Left renal pelvis (tissue), 4 donors: ENCODE results near the gene RIN1. TPM values are rescaled to one million over a fixed set of nuclear protein-coding genes. Genes with fewer than 3 reads are reported as not detected.

Experiments used
- DNase-seq, 4 donors: peaks; one replicate each; pipeline ENCODE4 v3.0.0-alpha.2; 2013; ENCODE audit warnings: low read depth in 4 of 4, low spot score in 3 of 4
- polyA plus RNA-seq, 4 donors: library from polyadenylated mRNA; unstranded; fragments of 120-200 nt; gene quantifications; one replicate each; pipeline ENCODE4 v1.2.1, GENCODE V29; 2013; ENCODE audit not compliant: insufficient read length in 4 of 4

Gene RIN1
- polyA plus RNA-seq, 4 donors, result 1.7 to 3.7 (median 2.5) TPM

DNA sequence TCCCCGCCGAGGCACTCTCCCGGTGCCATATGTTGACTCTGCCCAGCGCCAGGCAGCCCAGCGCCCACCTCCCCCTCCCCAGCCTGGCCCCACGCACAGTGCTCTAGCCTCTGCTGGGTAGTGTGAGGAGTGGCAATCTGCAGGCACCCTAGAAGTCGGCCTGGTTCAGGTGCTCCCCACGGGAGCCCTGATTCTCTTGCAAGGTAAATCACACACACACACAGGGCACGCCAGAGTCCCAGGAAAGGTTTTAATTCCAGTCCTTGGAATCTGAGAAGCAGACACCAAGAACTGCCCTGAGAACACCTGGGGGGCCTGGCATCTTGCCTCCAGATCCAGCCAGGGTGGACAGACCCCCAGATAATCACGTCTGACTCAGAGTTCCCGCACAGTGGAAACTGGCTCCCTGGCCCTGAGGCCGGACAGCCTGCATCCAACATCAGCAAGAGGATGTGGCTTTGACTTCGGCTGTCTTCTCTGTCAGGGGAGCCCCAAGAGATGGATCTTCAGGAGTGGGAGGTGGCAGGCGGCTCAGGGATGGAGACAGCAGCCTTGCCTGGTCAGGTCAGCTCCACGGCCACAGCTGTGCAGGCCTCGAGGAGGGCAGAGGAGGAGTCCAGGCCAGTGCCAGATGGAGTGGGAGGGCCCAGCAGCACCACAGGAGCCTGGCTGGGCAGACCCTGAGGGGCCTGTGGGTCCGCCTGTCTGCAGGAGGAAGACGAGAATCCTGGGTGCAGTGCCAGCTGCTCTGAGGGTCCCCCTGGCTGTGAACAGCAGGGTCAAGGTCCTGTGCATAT lies 1.1 kb upstream of the RIN1 start:
- no peak for DNase-seq

DNA sequence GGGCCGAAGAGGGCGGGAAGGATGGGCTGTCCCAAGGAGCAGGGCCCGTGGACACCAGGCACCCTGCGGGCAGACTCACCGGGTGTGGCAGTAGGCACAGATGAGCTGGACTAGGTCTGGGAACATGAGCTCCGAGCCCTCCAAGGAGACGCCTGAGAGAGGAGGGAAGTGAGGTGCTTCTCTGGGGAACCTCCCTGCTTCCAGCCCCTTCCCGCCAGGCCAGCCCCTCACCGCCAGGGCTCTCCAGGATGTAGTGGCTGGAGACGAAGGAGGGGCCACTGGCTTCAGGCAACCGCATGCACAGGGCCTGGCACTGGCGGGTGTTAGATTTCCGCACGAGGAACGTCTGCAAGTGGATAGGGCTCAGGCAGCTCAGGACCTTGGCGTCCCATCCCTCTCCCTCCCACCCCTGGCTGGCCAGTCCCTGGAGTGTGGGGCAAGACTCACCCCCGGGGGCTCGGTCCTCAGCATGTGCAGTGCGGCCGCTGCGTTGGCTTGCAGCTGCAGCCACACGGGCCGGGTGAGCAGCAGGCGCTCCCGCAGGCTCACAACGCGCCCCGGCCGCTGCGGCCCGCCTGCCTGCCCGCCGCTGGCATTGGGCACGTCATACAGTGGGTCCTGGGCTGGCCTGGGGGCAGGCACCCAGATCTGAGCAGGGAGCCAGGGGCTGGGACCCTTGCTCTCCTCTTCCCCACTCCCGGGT lies 552 bp downstream of the RIN1 start:
- no peak for DNase-seq

DNA sequence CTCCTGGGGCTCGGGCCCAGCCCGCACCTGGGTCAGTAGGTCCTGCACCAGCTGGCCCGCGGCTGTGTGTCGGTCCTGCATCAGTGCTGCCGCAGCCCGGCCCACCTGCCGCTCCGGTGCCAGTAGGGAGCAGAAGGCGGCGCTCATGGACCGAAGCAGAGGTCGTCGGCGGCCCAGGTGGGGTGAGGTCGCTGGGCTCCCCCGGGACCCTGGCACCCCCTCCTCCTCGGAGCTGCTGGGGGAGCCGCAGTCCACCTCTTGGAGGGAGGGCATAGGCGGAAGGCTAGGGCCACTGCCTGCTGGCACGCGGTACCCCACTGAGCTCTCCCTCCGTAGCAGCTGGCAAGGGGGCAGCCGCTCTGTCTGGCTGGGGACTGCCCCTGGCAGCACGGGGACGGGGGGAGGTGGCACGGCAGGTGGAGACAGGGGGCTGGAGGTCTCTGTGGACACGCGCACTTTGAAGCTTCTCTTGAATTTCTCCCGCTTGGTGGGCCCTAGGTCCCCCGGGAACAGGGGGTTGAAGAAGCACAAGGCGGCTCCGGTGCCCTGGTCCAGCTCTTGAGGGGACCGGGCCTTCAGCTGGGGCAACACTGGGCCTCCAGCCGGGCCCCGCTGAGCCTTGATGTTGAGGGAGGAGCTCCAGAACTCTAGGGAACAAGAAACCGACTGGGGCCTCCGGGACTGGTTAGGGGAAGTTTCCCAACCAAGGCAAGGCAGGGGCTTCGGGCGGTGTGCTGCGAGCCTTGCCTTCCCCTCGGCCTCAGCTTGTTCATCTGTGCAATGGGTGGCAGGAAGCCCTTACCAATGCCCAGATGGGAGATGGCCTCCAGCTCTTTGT lies 1.4 kb downstream of the RIN1 start:
- DNase-seq, result no peak

DNA sequence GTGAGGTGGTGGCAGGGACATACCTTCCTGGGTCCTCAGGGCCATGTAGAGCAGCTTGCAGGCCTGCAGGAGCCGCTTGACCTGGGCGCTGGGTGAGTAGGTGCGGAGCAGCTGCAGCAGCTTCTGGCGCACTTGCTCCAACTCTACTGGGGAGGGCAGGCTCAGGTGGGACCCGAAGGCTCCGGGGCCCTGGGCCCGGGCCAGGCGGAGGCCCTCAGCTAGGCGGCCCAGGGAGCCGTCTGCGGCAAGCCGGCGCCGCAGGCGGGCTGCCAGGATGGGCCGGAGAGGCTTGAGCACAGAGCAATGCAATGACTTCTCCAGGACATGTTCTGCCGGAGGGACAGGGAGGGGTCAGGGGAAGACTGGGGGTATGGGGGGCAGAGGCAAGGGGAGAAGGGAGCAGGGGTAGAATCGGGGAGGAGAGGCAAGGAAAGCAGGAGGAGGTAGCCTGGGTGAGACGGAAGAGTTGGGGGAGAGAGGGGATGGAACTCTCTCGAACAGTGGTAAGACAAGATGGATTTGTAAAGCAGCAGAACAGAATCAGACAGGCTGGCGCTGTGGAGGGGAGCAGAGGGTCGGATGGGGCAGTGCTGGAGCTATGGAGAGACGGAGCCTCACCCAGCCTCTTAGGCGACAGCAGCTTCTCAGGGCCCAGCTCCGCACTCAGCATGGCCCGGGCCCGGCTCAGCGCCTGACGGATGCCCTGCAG lies 2.2 kb downstream of the RIN1 start:
- no peak for DNase-seq

DNA sequence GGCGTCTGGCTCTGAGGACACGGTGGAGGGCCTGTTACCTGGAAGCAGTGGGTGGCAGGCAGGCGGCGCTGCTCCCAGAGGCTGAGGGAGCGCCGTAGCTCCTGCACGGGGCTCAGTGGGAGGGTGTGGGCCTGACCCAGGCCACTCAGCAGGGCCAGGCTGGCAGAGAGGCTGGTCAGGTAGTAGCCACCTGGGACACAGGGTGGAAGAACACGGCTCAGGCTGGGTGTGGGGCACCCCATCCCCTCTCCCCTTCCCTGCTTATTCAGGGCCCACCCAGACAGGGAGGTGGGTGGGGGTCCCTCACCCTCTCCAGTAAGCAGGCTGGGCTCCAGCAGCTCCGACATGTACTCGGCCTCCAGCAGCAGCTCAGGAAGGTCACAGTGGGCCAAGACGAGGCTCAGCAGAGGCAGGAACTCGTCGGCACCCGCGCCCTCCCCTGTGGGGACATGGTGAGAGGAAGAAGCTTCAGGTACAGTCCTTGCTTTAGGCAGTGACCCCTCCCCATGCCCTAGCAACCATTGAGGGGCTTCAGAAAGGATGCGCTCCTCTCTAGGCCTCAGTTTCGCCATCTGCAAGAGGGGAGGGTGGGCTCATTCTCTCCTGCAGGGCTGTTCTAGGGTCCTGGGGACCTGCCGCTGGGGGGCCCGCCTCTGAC lies 2.9 kb downstream of the RIN1 start:
- no peak for DNase-seq

DNA sequence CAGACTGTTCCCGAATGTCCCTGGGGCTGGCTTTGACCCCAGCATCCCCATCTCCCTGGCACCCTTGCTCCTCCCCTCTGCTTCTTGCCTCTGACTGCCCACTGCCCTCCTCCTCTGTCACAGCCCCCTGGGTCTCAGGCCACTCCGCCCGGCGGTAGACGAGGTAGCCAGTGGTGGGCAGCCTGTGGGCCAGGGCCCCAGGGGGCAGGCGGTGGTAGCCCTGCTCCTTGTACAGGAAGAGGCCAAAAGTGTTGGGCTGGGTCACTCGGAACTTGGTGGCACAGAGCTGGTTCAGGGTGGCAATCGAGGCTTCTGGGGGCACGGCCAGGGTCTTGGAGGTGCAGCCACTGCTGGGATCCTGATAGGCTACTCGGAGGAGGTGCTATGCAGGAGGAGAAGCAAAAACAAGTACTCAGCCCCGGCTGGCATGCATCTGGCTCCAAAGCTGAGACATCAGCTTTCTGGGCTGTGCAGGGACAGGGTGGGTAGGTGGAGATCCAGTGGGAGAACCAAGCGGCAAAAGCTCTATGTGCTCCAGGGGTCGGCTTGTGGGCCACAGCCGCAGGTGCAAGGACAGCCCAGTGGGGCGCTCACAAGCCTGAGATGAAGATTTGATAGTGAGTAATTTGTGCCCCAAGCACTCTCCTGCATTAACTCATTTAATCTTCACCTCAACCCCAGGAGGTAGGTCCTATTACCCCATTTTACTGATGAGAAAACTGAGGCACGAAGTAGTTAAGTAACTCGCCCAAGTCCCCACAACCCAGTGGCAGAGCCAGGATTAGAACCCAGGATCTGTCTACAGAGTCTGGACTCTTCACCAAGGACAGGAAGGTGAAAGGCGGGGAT lies 3.6 kb downstream of the RIN1 start:
- DNase-seq, result no peak

DNA sequence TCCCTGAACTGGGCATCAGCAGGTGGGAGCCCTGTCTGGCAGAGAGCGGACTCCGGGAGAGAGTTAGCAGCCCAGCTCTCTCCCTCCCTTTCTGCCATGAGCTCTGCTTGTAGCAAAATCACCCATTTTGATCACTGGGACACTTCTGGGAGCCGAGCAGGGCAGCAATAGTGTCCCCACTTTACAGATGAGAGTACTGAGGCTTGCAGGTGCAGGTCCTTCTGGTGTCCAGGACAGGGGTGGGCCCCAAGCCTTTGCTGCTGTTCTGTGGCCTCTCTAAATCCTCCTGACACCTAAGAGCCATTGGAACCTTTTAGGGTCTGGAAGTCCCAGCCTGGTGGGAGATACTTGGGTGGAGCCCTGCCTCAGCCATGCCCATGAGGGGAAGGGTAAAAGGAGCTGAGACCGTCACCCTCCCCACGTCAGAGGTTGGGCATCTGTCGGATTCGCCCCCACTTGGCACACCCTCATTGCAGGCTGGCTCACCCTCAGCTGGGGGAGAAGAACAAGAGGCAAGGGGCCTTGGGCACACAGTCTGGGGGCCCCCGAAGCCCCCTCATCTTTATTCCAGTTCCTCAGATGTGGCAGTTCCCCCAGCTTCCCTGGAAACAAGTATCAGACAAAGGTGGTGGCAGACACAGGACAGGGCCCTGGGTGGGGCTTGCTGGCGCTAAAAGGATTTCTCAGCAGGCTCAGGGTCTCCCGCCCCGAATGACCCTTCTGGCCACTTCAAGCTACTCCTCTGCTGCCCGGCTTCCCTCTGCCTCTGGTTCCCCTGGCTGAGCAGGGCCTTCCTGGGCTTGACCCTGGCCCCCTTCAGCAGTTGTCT lies 4.5 kb downstream of the RIN1 start:
- DNase-seq, result no peak

DNA sequence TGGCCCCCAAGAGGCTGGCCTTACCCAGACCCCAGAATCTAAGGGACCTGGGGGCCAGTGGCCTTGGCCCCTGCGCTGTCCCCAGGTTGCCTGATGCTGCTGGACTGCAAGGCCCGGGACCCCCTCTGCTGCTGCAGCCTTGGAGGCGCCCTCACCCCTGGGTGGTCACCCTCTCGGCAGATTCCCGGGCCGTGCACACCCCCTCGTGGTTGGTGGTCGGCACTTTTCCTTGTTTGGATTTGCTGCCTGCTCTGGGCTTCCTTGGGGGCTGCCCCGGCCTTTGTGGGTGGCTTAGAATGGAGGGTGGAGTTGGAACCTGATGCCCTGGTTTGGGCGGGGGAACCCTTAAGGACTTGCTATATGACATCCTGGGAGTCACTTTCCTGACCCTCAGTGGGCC lies 5.3 kb downstream of the RIN1 start:
- no peak for DNase-seq

DNA sequence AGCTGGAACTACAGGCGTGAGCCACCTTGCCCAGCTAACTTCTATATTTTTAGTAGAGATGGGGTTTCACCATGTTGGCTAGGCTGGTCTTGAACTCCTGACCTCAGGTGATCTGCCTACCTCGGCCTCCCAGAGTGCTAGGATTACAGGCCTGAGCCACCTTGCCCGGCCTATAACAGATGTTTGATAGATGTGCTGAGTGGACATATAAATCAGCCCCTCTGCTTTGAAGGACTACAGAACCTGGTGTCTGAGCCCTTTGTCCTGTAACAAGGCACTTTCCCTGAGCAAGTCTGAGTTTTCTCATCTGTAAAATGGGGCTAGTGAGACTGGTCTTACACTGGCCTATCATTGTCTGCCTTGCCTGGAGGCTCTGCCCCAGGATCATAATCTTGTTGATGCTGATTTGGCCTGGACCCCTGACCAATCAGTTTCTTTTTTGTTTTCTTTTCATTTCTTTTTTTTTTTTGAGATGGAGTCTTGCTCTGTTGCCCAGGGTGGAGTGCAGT lies 7.0 kb downstream of the RIN1 start:
- no peak for DNase-seq

DNA sequence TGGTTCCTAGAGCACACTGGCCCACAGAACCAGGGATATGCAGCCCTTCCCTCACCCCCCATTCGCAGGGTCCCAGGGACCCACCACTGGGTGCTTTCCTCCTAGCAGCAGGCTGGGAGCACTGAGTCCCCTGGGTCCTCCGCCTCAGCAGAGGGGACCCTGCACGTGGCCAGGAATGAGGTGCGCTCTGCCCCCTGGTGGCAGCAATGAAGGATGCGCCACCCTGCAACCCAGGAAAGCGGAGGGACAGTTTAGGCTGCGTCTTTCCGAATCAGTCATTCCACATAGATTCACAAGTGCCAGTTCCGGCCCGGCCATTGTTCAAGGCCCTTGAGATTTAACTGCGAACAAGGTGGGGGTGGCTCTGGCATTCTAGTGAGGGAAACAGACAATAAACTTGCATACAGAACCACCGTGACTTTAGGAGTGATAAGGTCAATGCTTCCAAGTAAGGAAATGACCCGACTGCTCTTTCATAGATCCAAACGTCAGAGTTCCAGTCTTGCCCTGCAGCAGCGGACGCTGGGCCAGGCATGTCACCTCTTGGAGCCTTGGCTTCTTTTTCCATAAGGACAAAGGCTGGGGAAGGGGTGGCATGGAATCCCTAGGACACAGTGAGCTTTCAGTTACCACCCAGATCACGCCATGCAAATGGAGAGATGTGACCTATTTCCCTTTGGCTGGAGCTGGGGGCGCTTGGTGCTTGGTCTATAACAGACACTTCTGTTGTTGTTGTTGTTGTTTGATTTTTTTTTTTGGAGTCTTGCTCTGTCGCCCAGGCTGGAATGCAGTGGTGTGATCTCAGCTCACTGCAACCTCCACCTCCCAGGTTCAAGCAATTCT lies 7.7 kb downstream of the RIN1 start:
- DNase-seq, result no peak

DNA sequence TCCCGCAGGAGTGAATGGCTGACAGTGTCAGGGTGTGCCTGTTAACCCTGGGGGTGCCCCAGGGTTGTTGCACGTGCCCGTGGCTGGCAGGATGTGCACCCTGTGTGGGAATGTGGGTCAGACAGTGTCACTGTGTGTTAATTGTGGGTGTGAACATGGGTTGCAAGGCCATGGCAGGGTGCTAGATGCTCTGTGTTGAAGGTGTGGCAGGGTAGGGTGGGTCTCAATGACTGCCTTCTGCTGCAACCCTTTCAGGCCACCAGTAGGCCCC lies 8.3 kb downstream of the RIN1 start:
- no peak for DNase-seq

DNA sequence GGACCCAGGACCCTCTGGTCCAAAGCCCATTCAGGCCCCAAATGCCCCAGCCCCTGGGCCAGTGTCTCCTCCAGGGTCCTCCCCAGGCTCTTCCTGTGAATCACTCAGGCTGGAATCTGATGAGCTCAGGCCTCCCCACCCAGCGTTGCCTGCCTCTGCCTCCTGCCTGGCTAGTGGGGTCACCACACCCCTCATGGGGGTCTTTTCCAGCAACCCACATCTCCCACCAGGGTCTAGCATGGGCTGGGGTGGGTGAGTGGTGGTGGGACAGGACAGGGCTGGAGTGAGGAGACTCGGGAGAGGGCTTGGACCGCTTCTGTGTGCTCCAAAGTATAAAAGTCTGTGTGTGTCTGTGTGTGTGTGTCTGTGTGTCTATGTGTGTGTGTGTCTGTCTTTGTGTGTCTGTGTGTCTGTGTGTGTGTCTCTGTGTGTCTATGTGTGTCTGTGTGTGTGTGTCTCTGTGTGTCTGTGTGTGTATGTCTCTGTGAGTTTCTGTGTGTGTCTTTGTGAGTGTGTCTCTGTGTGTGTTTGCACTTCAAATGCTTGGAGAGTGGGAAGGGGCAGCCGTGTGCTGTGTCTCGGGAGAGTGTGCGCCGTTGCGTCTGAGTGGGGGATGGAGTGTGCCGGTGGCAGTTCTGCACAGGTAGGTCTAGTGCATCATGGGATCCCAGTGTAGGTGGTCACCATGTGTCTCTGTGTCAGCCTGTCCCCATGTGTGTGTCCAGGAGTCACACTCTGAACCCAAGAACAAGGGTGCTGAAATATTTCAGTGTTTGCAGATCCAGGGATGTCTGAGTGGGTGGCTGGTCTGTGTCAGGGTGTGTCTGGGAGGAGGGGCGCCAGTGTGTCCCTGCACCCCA lies 8.8 kb downstream of the RIN1 start:
- DNase-seq, result no peak

DNA sequence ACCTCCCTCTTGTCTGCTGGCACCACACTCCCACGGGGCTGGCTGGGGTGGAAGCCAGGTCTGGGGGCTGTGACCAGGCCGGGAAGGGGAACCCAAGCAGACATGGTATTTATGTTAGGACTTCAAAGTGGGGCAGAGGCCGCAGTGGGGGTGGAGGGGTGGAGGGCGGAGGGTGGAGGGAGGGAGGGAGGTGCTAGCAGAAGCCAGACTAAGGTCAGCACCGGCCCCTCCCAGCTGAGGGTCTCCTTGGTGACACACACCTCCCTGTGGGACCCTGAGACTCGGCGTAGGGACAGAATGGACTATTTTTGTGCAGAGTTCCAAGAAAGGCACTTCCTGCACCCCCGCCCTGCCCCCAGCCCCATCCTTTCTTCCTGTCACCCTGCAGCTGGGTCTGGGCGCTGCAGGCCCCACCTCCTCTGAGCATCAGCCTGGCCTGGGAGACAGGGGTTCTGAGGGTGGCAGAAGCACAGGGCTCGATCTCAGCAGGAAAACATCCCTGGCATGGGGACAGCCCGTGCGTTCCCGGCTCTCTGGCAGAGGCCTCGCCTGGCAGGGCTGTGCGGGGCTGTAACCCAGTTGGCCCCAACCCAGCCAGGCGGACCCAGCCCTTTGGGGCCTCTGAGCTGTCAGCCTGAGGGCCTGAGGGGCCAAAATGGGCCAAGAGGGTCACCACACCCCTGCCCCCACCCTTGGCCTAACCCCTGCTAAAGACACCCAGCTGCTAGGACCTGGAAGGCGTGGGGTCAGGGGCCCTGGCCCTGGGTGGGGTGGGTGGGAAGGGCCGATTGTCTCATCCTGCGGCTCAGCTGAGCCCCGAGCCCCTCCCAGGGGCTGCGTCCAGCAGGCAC lies 9.7 kb downstream of the RIN1 start:
- no peak for DNase-seq

DNA sequence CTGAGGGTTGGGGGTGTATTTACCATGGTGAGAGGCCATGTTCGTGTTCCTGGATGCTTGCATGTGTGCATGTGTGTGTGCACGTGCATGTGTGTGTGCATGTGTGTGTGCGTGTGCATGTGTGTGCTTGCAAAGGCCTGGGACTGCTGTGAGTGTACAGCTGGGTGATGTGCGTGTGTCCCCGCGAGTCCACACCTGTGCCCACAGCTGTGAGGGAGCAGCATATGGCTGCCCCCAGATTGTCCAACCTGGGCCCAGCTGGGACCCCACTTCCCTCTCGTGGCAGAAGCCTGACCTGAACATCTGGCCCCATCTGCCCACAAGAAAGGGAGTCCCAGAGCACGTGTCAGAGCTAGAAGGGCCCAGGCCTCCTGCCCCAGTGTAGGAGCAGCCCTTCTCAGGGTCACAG lies 11.0 kb downstream of the RIN1 start:
- no peak for DNase-seq

DNA sequence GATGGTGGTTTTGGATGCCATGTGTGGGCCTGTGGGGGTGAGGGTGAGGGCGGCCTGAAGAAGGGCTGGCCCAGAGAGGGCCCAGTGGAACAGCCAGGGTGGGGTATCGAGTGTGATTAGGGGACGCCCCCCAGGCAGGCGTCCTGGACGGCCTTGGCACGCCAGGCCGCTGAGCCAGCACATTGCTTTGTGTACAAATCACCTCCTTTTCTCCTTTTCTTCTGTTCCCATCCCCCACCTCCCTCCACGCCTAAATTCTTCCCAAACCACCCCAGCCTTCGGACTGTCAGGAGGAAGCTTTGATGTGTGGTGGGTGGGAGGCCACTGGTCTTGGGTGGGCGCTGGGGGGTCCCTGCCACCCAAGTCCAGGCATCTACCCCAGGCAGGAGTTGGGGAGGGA lies 11.6 kb downstream of the RIN1 start:
- DNase-seq, result no peak

DNA sequence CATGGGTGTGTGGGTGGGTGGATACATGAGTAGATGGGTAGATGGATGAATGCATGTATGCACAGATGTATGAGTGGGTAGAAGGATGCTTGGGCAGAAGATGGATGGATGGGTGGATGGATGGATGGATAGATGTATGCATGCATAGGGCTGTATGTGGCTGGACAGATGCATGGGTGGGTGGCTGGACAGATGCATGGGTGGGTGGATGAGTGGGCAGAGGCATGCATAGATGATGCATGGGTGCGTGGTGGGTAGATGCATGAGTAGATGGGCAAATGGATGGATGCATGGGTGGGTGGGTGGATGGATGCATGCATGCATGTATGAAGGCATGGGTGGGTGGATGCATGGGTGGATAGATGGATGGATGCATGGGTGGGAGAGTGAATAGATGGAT lies 12.6 kb downstream of the RIN1 start:
- no peak for DNase-seq
